Esophagus squamous epithelium (tissue), 5 donors: ENCODE data around the gene AGAP2. TPM values are rescaled to one million over a fixed set of nuclear protein-coding genes. Genes with fewer than 3 reads are reported as not detected.
A peak's percentile ranks its signal among the peaks of the same experiment; 100 is the strongest.

Source experiments
- DNase-seq: peaks from one replicate; lab custom pipeline; 2025; lab: John Stamatoyannopoulos, UW
- H3K27ac ChIP-seq, 4 donors: fragments of 200-600 bp; sonication (generic); one replicate each; pipeline ENCODE4 v1.5.1; 2016 to 2019; ENCODE audit warnings: mild to moderate bottlenecking in 1 of 4
- H3K27me3 ChIP-seq, 4 donors: fragments of 200-600 bp; sonication (generic); 1 replicate in 3 of 4; 2 replicates in 1 of 4; pipeline versions ENCODE4 v1.5.1 to v1.6.0; 2017 to 2021; ENCODE audit warnings: antibody characterized with exemption in 1 of 4
- H3K36me3 ChIP-seq, 3 donors: fragments of 200-600 bp; sonication (generic); one replicate each; pipeline ENCODE4 v1.5.1; 2016 to 2019
- H3K4me1 ChIP-seq, 3 donors: fragments of 200-600 bp; sonication (generic); one replicate each; pipeline ENCODE4 v1.5.1; 2017 to 2019
- H3K4me3 ChIP-seq, 4 donors: fragments of 200-600 bp; sonication (generic); 1 replicate in 3 of 4; 2 replicates in 1 of 4; pipeline ENCODE4 v1.5.1; 2016 to 2019; ENCODE audit warnings: mild to moderate bottlenecking in 2 of 4, moderate library complexity in 1 of 4
- H3K9me3 ChIP-seq, 3 donors: fragments of 200-600 bp; sonication (generic); one replicate each; pipeline ENCODE4 v1.5.1; 2016 to 2019
- POLR2A ChIP-seq, 4 donors: fragments of 450-650 bp; IDR thresholded peaks; one replicate each; pipeline ENCODE4 v1.6.1; 2017; ENCODE audit warnings: antibody characterized with exemption in 4 of 4, mild to moderate bottlenecking in 4 of 4, moderate library complexity in 3 of 4
- WGBS, 2 donors: methylation state at CpG; one replicate each; pipeline ENCODE4 v1.1.5; 2018; 5-methylcytosine and 5-hydroxymethylcytosine counted together
- intact Hi-C: fragments of 100-400 bp; cut with DNase I; formaldehyde crosslinking; loops from one replicate; pipeline ENCODE4 v1.15.0; 2022
- total RNA-seq, 4 donors: library from RNA; depleted of rRNA; stranded (reverse); fragments of >200 nt; gene quantifications; one replicate each; pipeline ENCODE4 v1.1.0, GENCODE V29; 2016
- TF ChIP-seq, protein P1 (sequence below), 6 experiments: fragments of 450-650 bp in 4 of 6; fragments of 200-600 bp in 2 of 6; sonication (generic) in 2 of 6; IDR thresholded peaks; one replicate each; pipeline ENCODE4 v1.5.1; 2016 to 2019; ENCODE audit warnings: antibody characterized with exemption in 6 of 6, mild to moderate bottlenecking in 4 of 6, moderate library complexity in 4 of 6
- donor health status: DM: yes; HTN: yes; CAD: no.

AGAP2 gene
- total RNA-seq, 4 donors from 2014 or later, result 0.88 to 2.3 (median 1.3) TPM

GRCh38 chr12:57739914-57740538, 1.5 kb upstream of the AGAP2 start:
- H3K4me1 ChIP-seq, result peaks cover 25 to 60% (median 31%) of the 10 kb centered on the region in 3 donors
- intact Hi-C loops, result no loop called here
- WGBS, 2 donors, result 40 to 48% methylated on average over 5 of the region's 10 CpGs
- H3K27ac ChIP-seq, result no peak overlapping the region
- peaks cover 0 to 9% (median 0%) of the 10 kb centered on the region in 3 donors for H3K36me3 ChIP-seq
- no peaks in the 10 kb centered on the region for H3K9me3 ChIP-seq
- DNase-seq, result no peak
- TF ChIP-seq, protein P1, sequence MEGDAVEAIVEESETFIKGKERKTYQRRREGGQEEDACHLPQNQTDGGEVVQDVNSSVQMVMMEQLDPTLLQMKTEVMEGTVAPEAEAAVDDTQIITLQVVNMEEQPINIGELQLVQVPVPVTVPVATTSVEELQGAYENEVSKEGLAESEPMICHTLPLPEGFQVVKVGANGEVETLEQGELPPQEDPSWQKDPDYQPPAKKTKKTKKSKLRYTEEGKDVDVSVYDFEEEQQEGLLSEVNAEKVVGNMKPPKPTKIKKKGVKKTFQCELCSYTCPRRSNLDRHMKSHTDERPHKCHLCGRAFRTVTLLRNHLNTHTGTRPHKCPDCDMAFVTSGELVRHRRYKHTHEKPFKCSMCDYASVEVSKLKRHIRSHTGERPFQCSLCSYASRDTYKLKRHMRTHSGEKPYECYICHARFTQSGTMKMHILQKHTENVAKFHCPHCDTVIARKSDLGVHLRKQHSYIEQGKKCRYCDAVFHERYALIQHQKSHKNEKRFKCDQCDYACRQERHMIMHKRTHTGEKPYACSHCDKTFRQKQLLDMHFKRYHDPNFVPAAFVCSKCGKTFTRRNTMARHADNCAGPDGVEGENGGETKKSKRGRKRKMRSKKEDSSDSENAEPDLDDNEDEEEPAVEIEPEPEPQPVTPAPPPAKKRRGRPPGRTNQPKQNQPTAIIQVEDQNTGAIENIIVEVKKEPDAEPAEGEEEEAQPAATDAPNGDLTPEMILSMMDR (IDR thresholded peaks at IDR 0.05), result no peak
- peaks cover 26 to 74% (median 37%) of the 10 kb centered on the region in 4 donors for H3K27me3 ChIP-seq
- no peak overlapping the region for H3K4me3 ChIP-seq

GRCh38 chr12:57739387-57739786, 845 bp upstream of the AGAP2 start:
- peaks cover 0 to 9% (median 0%) of the 10 kb centered on the region in 3 donors for H3K36me3 ChIP-seq
- intact Hi-C loops, result no loop called here
- 18 to 38% methylated on average over 2 to 7 of the region's 7 CpGs for WGBS, 2 donors
- H3K27ac ChIP-seq, result no peak overlapping the region
- no peak overlapping the region for H3K4me3 ChIP-seq
- no peak for TF ChIP-seq POLR2A (IDR thresholded peaks at IDR 0.05)
- TF ChIP-seq, protein P1 (IDR thresholded peaks at IDR 0.05), result no peak
- peaks cover 25 to 58% (median 31%) of the 10 kb centered on the region in 3 donors for H3K4me1 ChIP-seq
- no peaks in the 10 kb centered on the region for H3K9me3 ChIP-seq
- peaks cover 26 to 80% (median 38%) of the 10 kb centered on the region in 4 donors for H3K27me3 ChIP-seq
- no peak for DNase-seq

- intact Hi-C loops, result no loop called here
- DNase-seq, result no peak
- WGBS, 2 donors, result 40% methylated on average over 1 of the region's 110 CpGs; no CpG with 5 or more reads in 1 of the 2 donors
- H3K27me3 ChIP-seq, result peaks cover 26 to 96% (median 38%) of the 10 kb centered on the region in 4 donors
- no peak overlapping the region for H3K27ac ChIP-seq
- H3K4me1 ChIP-seq, result peaks cover 25 to 52% (median 31%) of the 10 kb centered on the region in 3 donors
- peaks cover 0 to 9% (median 0%) of the 10 kb centered on the region in 3 donors for H3K36me3 ChIP-seq
- no peak for TF ChIP-seq POLR2A (IDR thresholded peaks at IDR 0.05)
- TF ChIP-seq, protein P1 (IDR thresholded peaks at IDR 0.05), result peak in 1 of 6 experiments; percentile 18
- peak overlapping the region; percentile 1 to 58 (median 24) for H3K4me3 ChIP-seq
- no peaks in the 10 kb centered on the region for H3K9me3 ChIP-seq
These were observed 778 bp downstream of the AGAP2 start for GRCh38 chr12:57737467-57738460.

GRCh38 chr12:57736741-57737466, 1.6 kb downstream of the AGAP2 start:
- Histone ChIP-seq H3K27ac (no peak overlapping the region), H3K4me3 (peak overlapping the region in 2 of 4 donors; percentile 38 to 58), H3K4me1 (peaks cover 25 to 45% (median 31%) of the 10 kb centered on the region in 3 donors), H3K9me3 (no peaks in the 10 kb centered on the region), H3K27me3 (peaks cover 26 to 97% (median 38%) of the 10 kb centered on the region in 4 donors), H3K36me3 (peaks cover 0 to 9% (median 0%) of the 10 kb centered on the region in 3 donors)
- TF ChIP-seq POLR2A (IDR thresholded peaks at IDR 0.05), result no peak
- TF ChIP-seq, protein P1 (IDR thresholded peaks at IDR 0.05), result no peak
- WGBS, 2 donors, result 13 to 55% methylated on average over 6 of the region's 31 CpGs
- intact Hi-C loops, result no loop called here
- no peak for DNase-seq
